ENCODE measurements around the gene THUMPD3.

DNA sequence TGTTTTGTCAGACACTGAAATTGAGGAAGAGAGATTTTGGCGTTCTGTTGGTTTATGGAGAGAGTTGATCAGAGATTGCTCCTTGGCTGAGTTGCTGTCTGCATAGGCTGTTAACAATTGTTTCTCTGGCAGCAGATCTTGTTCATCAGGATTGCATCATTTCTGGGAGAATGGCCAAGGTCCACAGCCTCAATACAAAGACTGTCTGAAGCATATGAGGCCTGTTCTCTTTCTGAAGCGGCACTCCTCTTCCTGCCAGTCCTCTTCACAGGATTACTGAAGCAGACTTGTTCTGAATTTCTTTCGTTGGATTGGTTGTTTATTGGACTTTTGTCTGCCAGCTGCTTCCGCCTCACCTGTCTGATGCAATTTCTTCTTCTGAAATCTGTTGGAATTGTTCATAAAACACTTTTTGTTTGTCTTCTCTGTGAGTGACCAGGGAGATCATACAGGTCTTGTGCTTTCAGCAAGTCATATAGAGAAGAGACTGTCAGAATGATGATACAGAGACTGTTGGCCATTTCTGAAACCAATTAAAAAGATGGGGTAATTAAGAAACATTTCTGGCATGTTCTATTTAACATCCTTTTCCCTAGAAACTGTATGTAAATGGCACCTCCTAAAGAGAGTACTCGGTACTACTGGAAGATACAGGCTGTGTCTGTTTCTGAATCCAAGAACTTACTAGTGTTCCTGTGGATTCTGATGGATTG is 60.0 kb downstream of the THUMPD3 start:
- peak in 1 of 2 donors; percentile 67 for TF ChIP-seq POLR2A (IDR thresholded peaks at IDR 0.05)
- TF ChIP-seq CTCF (IDR thresholded peaks at IDR 0.05): peak in 4 of 6 experiments; percentile 29 to 54 (median 42)
